Measurements from ENCODE around the gene CNTLN. TPM values are rescaled to one million over a fixed set of nuclear protein-coding genes. Genes with fewer than 3 reads are reported as not detected.

CNTLN gene
- total RNA-seq, 1 experiment from 2014 or later, result 5.1 TPM

GRCh38 chr9:17425384-17425783 lies 290.5 kb downstream of the CNTLN start (continued):
- TF ChIP-seq, protein P1, sequence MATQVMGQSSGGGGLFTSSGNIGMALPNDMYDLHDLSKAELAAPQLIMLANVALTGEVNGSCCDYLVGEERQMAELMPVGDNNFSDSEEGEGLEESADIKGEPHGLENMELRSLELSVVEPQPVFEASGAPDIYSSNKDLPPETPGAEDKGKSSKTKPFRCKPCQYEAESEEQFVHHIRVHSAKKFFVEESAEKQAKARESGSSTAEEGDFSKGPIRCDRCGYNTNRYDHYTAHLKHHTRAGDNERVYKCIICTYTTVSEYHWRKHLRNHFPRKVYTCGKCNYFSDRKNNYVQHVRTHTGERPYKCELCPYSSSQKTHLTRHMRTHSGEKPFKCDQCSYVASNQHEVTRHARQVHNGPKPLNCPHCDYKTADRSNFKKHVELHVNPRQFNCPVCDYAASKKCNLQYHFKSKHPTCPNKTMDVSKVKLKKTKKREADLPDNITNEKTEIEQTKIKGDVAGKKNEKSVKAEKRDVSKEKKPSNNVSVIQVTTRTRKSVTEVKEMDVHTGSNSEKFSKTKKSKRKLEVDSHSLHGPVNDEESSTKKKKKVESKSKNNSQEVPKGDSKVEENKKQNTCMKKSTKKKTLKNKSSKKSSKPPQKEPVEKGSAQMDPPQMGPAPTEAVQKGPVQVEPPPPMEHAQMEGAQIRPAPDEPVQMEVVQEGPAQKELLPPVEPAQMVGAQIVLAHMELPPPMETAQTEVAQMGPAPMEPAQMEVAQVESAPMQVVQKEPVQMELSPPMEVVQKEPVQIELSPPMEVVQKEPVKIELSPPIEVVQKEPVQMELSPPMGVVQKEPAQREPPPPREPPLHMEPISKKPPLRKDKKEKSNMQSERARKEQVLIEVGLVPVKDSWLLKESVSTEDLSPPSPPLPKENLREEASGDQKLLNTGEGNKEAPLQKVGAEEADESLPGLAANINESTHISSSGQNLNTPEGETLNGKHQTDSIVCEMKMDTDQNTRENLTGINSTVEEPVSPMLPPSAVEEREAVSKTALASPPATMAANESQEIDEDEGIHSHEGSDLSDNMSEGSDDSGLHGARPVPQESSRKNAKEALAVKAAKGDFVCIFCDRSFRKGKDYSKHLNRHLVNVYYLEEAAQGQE (IDR thresholded peaks at IDR 0.05; ENCODE audit: low read depth), result no peak
- TF ChIP-seq EZH2 (IDR thresholded peaks at IDR 0.05) (no peak), POLR2A (IDR thresholded peaks at IDR 0.05; ENCODE audit: borderline replicate concordance, extremely low read depth, insufficient read depth, insufficient read length) (no peak)

- H2AFZ ChIP-seq (ENCODE audit: low read depth, low read length, poor library complexity, severe bottlenecking), result no peak overlapping the region
- ChIA-PET POLR2A (no interaction called here), RAD21 (ENCODE audit: low non-redundant PET in 1 of 2, low total read pairs in 2 of 2, uncharacterized antibody in 2 of 2, unreplicated experiment in 2 of 2) (no interaction called here), CTCF (no interaction called here)
- no peaks in the 10 kb centered on the region for H3K27me3 ChIP-seq (ENCODE audit: insufficient read depth, low read length)
- H3K4me2 ChIP-seq (ENCODE audit: low read length), result no peak overlapping the region
- intact Hi-C loops (cut with micrococcal nuclease), result no loop called here
- no peaks in the 10 kb centered on the region for H3K79me2 ChIP-seq (ENCODE audit: insufficient read depth, low read length)
- no peaks in the 10 kb centered on the region for H3K4me1 ChIP-seq (ENCODE audit: control insufficient read depth in 1 of 2, insufficient read depth in 2 of 2, low read length in 2 of 2)
- no peaks in the 10 kb centered on the region for H4K20me1 ChIP-seq (ENCODE audit: insufficient read depth)
- ATAC-seq, result no peak
- no peaks in the 10 kb centered on the region for H3K9me2 ChIP-seq (ENCODE audit: insufficient read depth)
- no peak overlapping the region for H3K4me3 ChIP-seq (replicated peaks in 1 of 2; ENCODE audit: low read depth in 1 of 2, low read length in 2 of 2)
- no peak overlapping the region for H3K9ac ChIP-seq (ENCODE audit: low read length)
- TF ChIP-seq YY1 (IDR thresholded peaks at IDR 0.05; ENCODE audit: extremely low read depth, insufficient replicate concordance, low read depth, low read length) (no peak), TCF7L2 (IDR thresholded peaks at IDR 0.05; ENCODE audit: borderline replicate concordance, extremely low read depth, insufficient read depth, insufficient read length) (no peak), RAD21 (IDR thresholded peaks at IDR 0.05; ENCODE audit: low read depth) (no peak), EGR1 (IDR thresholded peaks at IDR 0.05; ENCODE audit: low read depth) (no peak), CEBPB (IDR thresholded peaks at IDR 0.05; ENCODE audit: low read depth) (no peak), ZFX (IDR thresholded peaks at IDR 0.05) (no peak), SRF (IDR thresholded peaks at IDR 0.05; ENCODE audit: low read depth) (no peak), SIN3A (IDR thresholded peaks at IDR 0.05; ENCODE audit: low read depth) (no peak), ELF1 (IDR thresholded peaks at IDR 0.05; ENCODE audit: borderline replicate concordance, low read depth) (no peak)
- TF ChIP-seq, protein P2, sequence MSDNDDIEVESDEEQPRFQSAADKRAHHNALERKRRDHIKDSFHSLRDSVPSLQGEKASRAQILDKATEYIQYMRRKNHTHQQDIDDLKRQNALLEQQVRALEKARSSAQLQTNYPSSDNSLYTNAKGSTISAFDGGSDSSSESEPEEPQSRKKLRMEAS (IDR thresholded peaks at IDR 0.05), result no peak
- TF ChIP-seq, protein P3, sequence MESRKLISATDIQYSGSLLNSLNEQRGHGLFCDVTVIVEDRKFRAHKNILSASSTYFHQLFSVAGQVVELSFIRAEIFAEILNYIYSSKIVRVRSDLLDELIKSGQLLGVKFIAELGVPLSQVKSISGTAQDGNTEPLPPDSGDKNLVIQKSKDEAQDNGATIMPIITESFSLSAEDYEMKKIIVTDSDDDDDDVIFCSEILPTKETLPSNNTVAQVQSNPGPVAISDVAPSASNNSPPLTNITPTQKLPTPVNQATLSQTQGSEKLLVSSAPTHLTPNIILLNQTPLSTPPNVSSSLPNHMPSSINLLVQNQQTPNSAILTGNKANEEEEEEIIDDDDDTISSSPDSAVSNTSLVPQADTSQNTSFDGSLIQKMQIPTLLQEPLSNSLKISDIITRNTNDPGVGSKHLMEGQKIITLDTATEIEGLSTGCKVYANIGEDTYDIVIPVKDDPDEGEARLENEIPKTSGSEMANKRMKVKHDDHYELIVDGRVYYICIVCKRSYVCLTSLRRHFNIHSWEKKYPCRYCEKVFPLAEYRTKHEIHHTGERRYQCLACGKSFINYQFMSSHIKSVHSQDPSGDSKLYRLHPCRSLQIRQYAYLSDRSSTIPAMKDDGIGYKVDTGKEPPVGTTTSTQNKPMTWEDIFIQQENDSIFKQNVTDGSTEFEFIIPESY (IDR thresholded peaks at IDR 0.05; ENCODE audit: extremely low read depth, insufficient replicate concordance, low read length), result no peak
- no peak overlapping the region for H3K27ac ChIP-seq (ENCODE audit: low read depth, low read length)
- no peaks in the 10 kb centered on the region for H3K36me3 ChIP-seq (ENCODE audit: control insufficient read depth in 1 of 2, insufficient read depth in 2 of 2, low read length in 2 of 2)
- no peaks in the 10 kb centered on the region for H3K9me3 ChIP-seq (ENCODE audit: control insufficient read depth in 1 of 2, insufficient read depth in 1 of 2, low read depth in 1 of 2, low read length in 2 of 2)
- DNase-seq (ENCODE audit: low read depth, low spot score), result no peak
- no TSS peak for BruUV-seq (replicated peaks)
Observed at GRCh38 chr9:17433526-17433925, 298.7 kb downstream of the CNTLN start.

All from HCT116 (cell line).